K562 (cell line): Measurements from ENCODE around the gene TRIM75. TPM values are rescaled to one million over a fixed set of nuclear protein-coding genes. Genes with fewer than 3 reads are reported as not detected.

ENCODE experiments used
- ATAC-seq: fragments of 200-7000 bp; cut with Tn5 transposase; 3 replicates; pipeline ENCODE4 v1.9.1; 2020; ENCODE audit warnings: moderate library complexity
- BruUV-seq: library from RNA; stranded (reverse); fragments of 400-500 nt; replicated peaks from 2 replicates; lab custom pipeline; 2021; lab: Mats Ljungman, UMichigan
- CTCF ChIA-PET: fragments of 300-600 bp; formaldehyde crosslinking; extraction: SDS; loops from one replicate; lab custom pipeline; 2021; ENCODE audit warnings: low intra/inter-chr PET ratio; lab: Yijun Ruan, JAX
- POLR2A ChIA-PET: fragments of 300-600, 350-650 bp; sonication (Branson Sonifier 250); formaldehyde crosslinking; extraction: SDS; loops from one replicate; lab custom pipeline; 2021; ENCODE audit warnings: antibody characterized with exemption, inconsistent platforms; lab: Yijun Ruan, JAX
- DNase-seq, 4 experiments: peaks; one replicate each; pipeline versions ENCODE4 v3.0.0 to v3.0.0-alpha.2; 2011 to 2018; ENCODE audit warnings: low spot score in 3 of 4, mixed read lengths in 3 of 4; ENCODE audit errors: extremely low read depth in 1 of 4
- FAIRE-seq: peaks from 2 replicates; lab custom pipeline; 2011; peaks lifted over from hg19 to GRCh38; lab: Jason Lieb, UNC
- H2AFZ ChIP-seq: 2 replicates; pipeline ENCODE4 v1.6.0; 2011; ENCODE audit warnings: low read depth, low read length, control low read depth, inconsistent platforms
- H3K27ac ChIP-seq: fragments of 200-600 bp; 3 replicates; pipeline ENCODE4 v1.8.0; 2011; ENCODE audit warnings: low read depth, mild to moderate bottlenecking, control low read depth, inconsistent platforms, low read length, moderate library complexity, mixed read lengths; ENCODE audit errors: extremely low read depth
- H3K27me3 ChIP-seq, 2 experiments: fragments of 300-600 bp in 1 of 2; 2 replicates in 1 of 2; 3 replicates in 1 of 2; pipeline versions ENCODE4 v1.6.0 to v1.8.0; 2011; ENCODE audit warnings: inconsistent platforms in 2 of 2, low read length in 2 of 2, mild to moderate bottlenecking in 1 of 2, mixed read lengths in 1 of 2, moderate library complexity in 1 of 2; ENCODE audit not compliant: control insufficient read depth in 2 of 2, insufficient read depth in 2 of 2
- H3K36me3 ChIP-seq: fragments of 300-600 bp; 3 replicates; pipeline ENCODE4 v1.8.0; 2011; ENCODE audit warnings: mild to moderate bottlenecking, low read length, inconsistent platforms; ENCODE audit not compliant: control insufficient read depth, insufficient read depth
- H3K4me1 ChIP-seq, 2 experiments: fragments of 200-600 bp in 1 of 2; replicated peaks in 1 of 2; 2 replicates in 1 of 2; 3 replicates in 1 of 2; pipeline versions ENCODE4 v1.5.1 to v1.8.0; 2011; ENCODE audit warnings: inconsistent platforms in 2 of 2, low read length in 2 of 2, mild to moderate bottlenecking in 1 of 2, mixed read lengths in 1 of 2, moderate library complexity in 1 of 2; ENCODE audit not compliant: control insufficient read depth in 2 of 2, insufficient read depth in 2 of 2
- H3K4me2 ChIP-seq: 2 replicates; pipeline ENCODE4 v1.6.1; 2011; ENCODE audit warnings: low read length, control low read depth, inconsistent platforms, mixed read lengths; ENCODE audit not compliant: insufficient read depth
- H3K4me3 ChIP-seq: fragments of 200-600 bp; sonication (generic), shearing (Covaris generic); 2 replicates; pipeline ENCODE4 v1.5.1; 2016; ENCODE audit warnings: control low read depth, inconsistent platforms
- H3K79me2 ChIP-seq: fragments of 200-600 bp; 3 replicates; pipeline ENCODE4 v1.8.0; 2011; ENCODE audit warnings: low read length, inconsistent platforms; ENCODE audit not compliant: control insufficient read depth, insufficient read depth
- H3K9ac ChIP-seq, 2 experiments: 2 replicates each; pipeline versions ENCODE4 v1.6.0 to v1.6.1; 2011; ENCODE audit warnings: low read depth in 2 of 2, low read length in 2 of 2, control low read depth in 1 of 2, inconsistent platforms in 1 of 2, mild to moderate bottlenecking in 1 of 2, mixed read lengths in 1 of 2; ENCODE audit not compliant: insufficient read depth in 1 of 2
- H3K9me1 ChIP-seq: one replicate; pipeline ENCODE4 v1.6.0; 2011; ENCODE audit warnings: inconsistent platforms, mild to moderate bottlenecking, low read length, moderate library complexity; ENCODE audit not compliant: control insufficient read depth, insufficient read depth
- H3K9me3 ChIP-seq: replicated peaks from 2 replicates; pipeline ENCODE4 v1.5.1; 2011; ENCODE audit warnings: low read depth, low read length, inconsistent platforms; ENCODE audit not compliant: control insufficient read depth, insufficient read depth
- H4K20me1 ChIP-seq: replicated peaks from 2 replicates; pipeline ENCODE4 v1.6.1; 2011; ENCODE audit warnings: low read length, inconsistent platforms, mixed read lengths; ENCODE audit not compliant: control insufficient read depth, insufficient read depth
- CHD4 ChIP-seq: fragments of 200-600 bp; sonication (generic); IDR thresholded peaks from 3 replicates; pipeline ENCODE4 v1.6.1; 2012; ENCODE audit warnings: low read depth, mild to moderate bottlenecking, mixed read lengths, low read length, inconsistent platforms; ENCODE audit not compliant: insufficient read depth, insufficient replicate concordance, poor library complexity, severe bottlenecking
- HNRNPL ChIP-seq: fragments of 200-400 bp; formaldehyde crosslinking; IDR thresholded peaks from 2 replicates; pipeline ENCODE4 v1.6.1; 2017; ENCODE audit warnings: low read depth, mild to moderate bottlenecking, low read length
- LCOR ChIP-seq: sonication (generic); formaldehyde crosslinking; IDR thresholded peaks from 2 replicates; pipeline ENCODE4 v1.8.0; 2022; ENCODE audit warnings: mild to moderate bottlenecking, missing genetic modification reagents
- MLX ChIP-seq, 2 experiments: fragments of 450-650 bp in 1 of 2; sonication (generic) in 1 of 2; formaldehyde crosslinking; conservative IDR thresholded peaks; 2 replicates each; pipeline versions ENCODE4 v1.4.0 to v1.8.1; 2020 to 2022; ENCODE audit warnings: mild to moderate bottlenecking in 1 of 2, missing genetic modification reagents in 1 of 2
- MTA2 ChIP-seq: fragments of 450-650 bp; IDR thresholded peaks from 2 replicates; pipeline ENCODE4 v1.6.1; 2016; ENCODE audit warnings: low read depth
- TCF7L2 ChIP-seq: fragments of 150-350 bp; IDR thresholded peaks from 2 replicates; pipeline ENCODE4 v1.6.1; 2016; ENCODE audit warnings: low read depth, mild to moderate bottlenecking, low read length, moderate library complexity
- TEAD1 ChIP-seq, 2 experiments: fragments of 450-650 bp in 1 of 2; sonication (generic) in 1 of 2; formaldehyde crosslinking; IDR thresholded peaks; 2 replicates each; pipeline versions ENCODE4 v1.4.0 to v1.8.0; 2020 to 2022; ENCODE audit warnings: mild to moderate bottlenecking in 2 of 2, missing genetic modification reagents in 1 of 2
- ZEB2 ChIP-seq: fragments of 450-650 bp; IDR thresholded peaks from 2 replicates; pipeline ENCODE4 v1.6.1; 2016
- ZSCAN29 ChIP-seq: fragments of 450-650 bp; IDR thresholded peaks from 2 replicates; pipeline ENCODE4 v1.6.1; 2017
- WGBS: fragments of 100-300 bp; shearing (Covaris generic); methylation state at CpG from one replicate; pipeline ENCODE4 v1.1.6; 2016; ENCODE audit warnings: low coverage, mixed read lengths; ENCODE audit not compliant: insufficient coverage; ENCODE audit errors: missing lambda C conversion rate; 5-methylcytosine and 5-hydroxymethylcytosine counted together
- in situ Hi-C: fragments of 300-500 bp; cut with MboI; formaldehyde crosslinking; loops from 4 replicates; pipeline ENCODE4 v1.15.0; 2018; ENCODE audit warnings: inconsistent platforms, mixed read lengths
- intact Hi-C: fragments of 100-400 bp; cut with micrococcal nuclease; formaldehyde crosslinking; loops from 2 replicates; pipeline ENCODE4 v1.14.2; 2022
- polyA plus RNA-seq, 8 experiments: library from polyadenylated mRNA; depleted of rRNA in 4 of 8; stranded (reverse) in 5 of 8; unstranded in 3 of 8; fragments of >200 nt; fragmentation: Nextera tagmentation in 2 of 8; fragmentation: Illumina TruSeq in 1 of 8; extraction: Ambion mirVana in 2 of 8; extraction: Trizol in 1 of 8; gene quantifications; 2 replicates each; pipeline versions ENCODE4 v1.2.1 to v1.2.3, GENCODE V29; 2011 to 2014; ENCODE audit warnings: inconsistent platforms in 1 of 8, missing spikeins in 1 of 8
- total RNA-seq, 7 experiments: library from RNA; depleted of rRNA in 6 of 7; stranded (reverse); fragments of >200 nt in 6 of 7; fragmentation: Illumina TruSeq in 2 of 7; extraction: Trizol in 2 of 7; gene quantifications; 2 replicates each; pipeline versions ENCODE4 v1.2.1 to v1.2.3, GENCODE V29; 2011 to 2021; ENCODE audit warnings: low replicate concordance in 1 of 7

The TRIM75 gene
- total and polyA plus RNA-seq, 9 of the 15 experiments (the other 6 are each of a cell fraction or from before 2014, with no cell fraction given) = not detected

DNA sequence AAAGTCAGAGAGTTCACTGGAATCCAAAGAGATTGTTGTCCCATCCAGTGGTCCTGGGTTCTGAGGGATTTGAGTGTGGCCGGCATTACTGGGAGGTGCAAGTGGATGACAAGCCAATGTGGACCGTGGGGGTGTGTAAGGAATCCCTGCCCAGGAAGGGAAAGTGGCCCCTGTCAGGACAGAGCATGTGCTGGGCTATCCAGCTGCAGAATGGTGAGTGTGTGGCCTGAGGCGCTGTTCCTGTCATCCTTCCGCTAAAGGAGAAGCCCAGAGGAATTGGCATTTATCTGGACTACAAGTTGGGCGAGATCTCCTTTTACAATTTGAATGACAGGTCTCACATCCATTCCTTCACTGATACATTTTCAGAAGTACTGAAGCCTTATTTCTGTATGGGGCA is 42.3 kb upstream of the TRIM75 start:
- ChIA-PET CTCF (no interaction called here), POLR2A (no interaction called here)
- FAIRE-seq (no peak), ATAC-seq (no peak), DNase-seq (no peak)
- H3K27ac ChIP-seq = no peak overlapping the region
- no TSS peak for BruUV-seq
- H3K9me1 ChIP-seq = no peaks in the 10 kb centered on the region
- no peaks in the 10 kb centered on the region for H3K36me3 ChIP-seq
- peaks cover 15 to 44% of the 10 kb centered on the region in 2 experiments for H3K27me3 ChIP-seq
- in situ Hi-C loops (no loop called here), intact Hi-C loops (no loop called here)
- H3K4me1 ChIP-seq = no peaks in the 10 kb centered on the region
- H3K4me2 ChIP-seq = no peak overlapping the region
- WGBS = 3% methylated on average over 5 of the region's 5 CpGs
- no peaks in the 10 kb centered on the region for H3K79me2 ChIP-seq
- no peak overlapping the region for H3K9ac ChIP-seq
- no peaks in the 10 kb centered on the region for H4K20me1 ChIP-seq
- H3K9me3 ChIP-seq = no peaks in the 10 kb centered on the region
- no peak for TF ChIP-seq HNRNPL
- TF ChIP-seq TCF7L2 = no peak
- no peak for TF ChIP-seq CHD4
- no peak for TF ChIP-seq MLX (CRISPR knock-in tag; conservative IDR thresholded peaks at IDR 0.05)
- TF ChIP-seq ZSCAN29 = no peak
- TF ChIP-seq TEAD1 (CRISPR knock-in tag; IDR thresholded peaks at IDR 0.05) = no peak
- no peak for TF ChIP-seq MTA2
- TF ChIP-seq LCOR (CRISPR knock-in tag) = no peak
- TF ChIP-seq ZEB2 = no peak
- H3K4me3 ChIP-seq = no peak overlapping the region
- no peak overlapping the region for H2AFZ ChIP-seq
